ENCODE data around the gene RNF103.
A peak's percentile ranks its signal among the peaks of the same experiment; 100 is the strongest.

The RNF103 gene

GRCh38 chr2:86625096-86625495 is 1.4 kb upstream of the RNF103 start:
- no peak for DNase-seq (ENCODE audit: low read depth)
- no peak for TF ChIP-seq CTCF (IDR thresholded peaks at IDR 0.05; ENCODE audit: low read length, missing control alignments)
- no peak overlapping the region for H3K4me3 ChIP-seq (replicated peaks; ENCODE audit: low read depth, low read length)

GRCh38 chr2:86624267-86624547 is 542 bp upstream of the RNF103 start:
- TF ChIP-seq CTCF (IDR thresholded peaks at IDR 0.05; ENCODE audit: low read length, missing control alignments) = no peak
- DNase-seq (ENCODE audit: low read depth) = no peak
- H3K4me3 ChIP-seq (replicated peaks; ENCODE audit: low read depth, low read length) = peak overlapping the region; percentile 77

GRCh38 chr2:86623043-86623493 is 597 bp downstream of the RNF103 start:
- TF ChIP-seq CTCF (IDR thresholded peaks at IDR 0.05; ENCODE audit: low read length, missing control alignments) = no peak
- no peak for DNase-seq (ENCODE audit: low read depth)
- H3K4me3 ChIP-seq (replicated peaks; ENCODE audit: low read depth, low read length) = peak overlapping the region; percentile 77

GRCh38 chr2:86622519-86623042 is 1.1 kb downstream of the RNF103 start:
- no peak for TF ChIP-seq CTCF (IDR thresholded peaks at IDR 0.05; ENCODE audit: low read length, missing control alignments)
- peak; percentile 17 for DNase-seq (ENCODE audit: low read depth)
- H3K4me3 ChIP-seq (replicated peaks; ENCODE audit: low read depth, low read length) = peak overlapping the region; percentile 77

- H3K4me3 ChIP-seq (replicated peaks; ENCODE audit: low read depth, low read length) = peak overlapping the region; percentile 77
- DNase-seq (ENCODE audit: low read depth) = peak; percentile 17
- TF ChIP-seq CTCF (IDR thresholded peaks at IDR 0.05; ENCODE audit: low read length, missing control alignments) = no peak
These were observed 2.3 kb downstream of the RNF103 start for GRCh38 chr2:86621280-86621943.

- no peak overlapping the region for H3K4me3 ChIP-seq (replicated peaks; ENCODE audit: low read depth, low read length)
- TF ChIP-seq CTCF (IDR thresholded peaks at IDR 0.05; ENCODE audit: low read length, missing control alignments) = no peak
- DNase-seq (ENCODE audit: low read depth) = no peak
These were observed 5.9 kb downstream of the RNF103 start for GRCh38 chr2:86617738-86618137.

GRCh38 chr2:86617153-86617552 is 6.5 kb downstream of the RNF103 start:
- TF ChIP-seq CTCF (IDR thresholded peaks at IDR 0.05; ENCODE audit: low read length, missing control alignments) = no peak
- DNase-seq (ENCODE audit: low read depth) = no peak
- H3K4me3 ChIP-seq (replicated peaks; ENCODE audit: low read depth, low read length) = no peak overlapping the region
